H1 (cell line): ENCODE measurements around the gene CUBN. TPM values are rescaled to one million over a fixed set of nuclear protein-coding genes. Genes with fewer than 3 reads are reported as not detected.

Source experiments
- CTCF ChIA-PET: fragments of 300-600 bp; sonication (Branson Sonifier 250); formaldehyde crosslinking; loops from one replicate; lab custom pipeline; 2021; ENCODE audit not compliant: partially characterized antibody; lab: Charles Lee
- POLR2A ChIA-PET: fragments of 300-600 bp; sonication (Branson Sonifier 250); formaldehyde crosslinking; loops from one replicate; lab custom pipeline; 2021; ENCODE audit warnings: inconsistent platforms; ENCODE audit not compliant: partially characterized antibody; lab: Charles Lee
- DNase-seq, 2 experiments: peaks; one replicate each; pipeline versions ENCODE4 v3.0.0 to v3.0.0-alpha.2; 2010 to 2022; ENCODE audit warnings: low spot score in 2 of 2, low read depth in 1 of 2, mixed read lengths in 1 of 2
- FAIRE-seq: peaks from 2 replicates; lab custom pipeline; 2011; peaks lifted over from hg19 to GRCh38; lab: Jason Lieb, UNC
- H2AFZ ChIP-seq: 2 replicates; pipeline ENCODE4 v1.8.1; 2012; ENCODE audit warnings: low read length, inconsistent platforms
- H2AK5ac ChIP-seq: 2 replicates; pipeline ENCODE4 v1.6.1; 2013; ENCODE audit warnings: low read depth, low read length
- H2BK120ac ChIP-seq: replicated peaks from 2 replicates; pipeline ENCODE3; 2013; ENCODE audit warnings: low read depth, low read length, inconsistent platforms
- H2BK12ac ChIP-seq: 2 replicates; pipeline ENCODE4 v1.6.1; 2013; ENCODE audit warnings: low read depth, low read length
- H2BK15ac ChIP-seq: 2 replicates; pipeline ENCODE4 v1.6.1; 2013; ENCODE audit warnings: low read length
- H2BK20ac ChIP-seq: 2 replicates; pipeline ENCODE4 v1.6.1; 2013; ENCODE audit warnings: low read length
- H2BK5ac ChIP-seq: 2 replicates; pipeline ENCODE4 v1.6.1; 2013; ENCODE audit warnings: low read depth, low read length
- H3K14ac ChIP-seq: 2 replicates; pipeline ENCODE4 v1.6.1; 2013; ENCODE audit warnings: inconsistent platforms; ENCODE audit not compliant: insufficient read length
- H3K18ac ChIP-seq: 2 replicates; pipeline ENCODE4 v1.6.1; 2013; ENCODE audit warnings: low read length; ENCODE audit errors: extremely low read depth
- H3K23ac ChIP-seq: 2 replicates; pipeline ENCODE4 v1.6.1; 2013; ENCODE audit warnings: inconsistent platforms; ENCODE audit not compliant: insufficient read length
- H3K23me2 ChIP-seq: 2 replicates; pipeline ENCODE4 v1.6.1; 2013; ENCODE audit warnings: low read depth, low read length
- H3K27ac ChIP-seq: 2 replicates; pipeline ENCODE4 v1.6.1; 2011; ENCODE audit warnings: low read depth, low read length, inconsistent platforms
- H3K27me3 ChIP-seq, 4 experiments: replicated peaks in 1 of 4; 1 replicate in 1 of 4; 2 replicates in 3 of 4; pipeline versions ENCODE4 v1.6.1 to v1.8.1; 2011 to 2013; ENCODE audit warnings: low read length in 3 of 4, mild to moderate bottlenecking in 3 of 4, inconsistent platforms in 2 of 4, mixed read lengths in 2 of 4, moderate library complexity in 1 of 4; ENCODE audit not compliant: control insufficient read depth in 3 of 4, insufficient read depth in 3 of 4; ENCODE audit errors: extremely low read depth in 1 of 4
- H3K36me3 ChIP-seq, 4 experiments: 2 replicates each; pipeline versions ENCODE4 v1.6.1 to v1.8.1; 2011 to 2013; ENCODE audit warnings: mild to moderate bottlenecking in 4 of 4, low read length in 3 of 4, moderate library complexity in 2 of 4, control low read depth in 1 of 4, inconsistent platforms in 1 of 4; ENCODE audit not compliant: insufficient read depth in 4 of 4, control insufficient read depth in 2 of 4
- H3K4ac ChIP-seq: replicated peaks from 2 replicates; pipeline ENCODE3; 2013; ENCODE audit warnings: low read length, low read depth, mixed read lengths, inconsistent platforms; ENCODE audit not compliant: insufficient read length
- H3K4me1 ChIP-seq, 4 experiments: replicated peaks in 1 of 4; 1 replicate in 1 of 4; 2 replicates in 3 of 4; pipeline versions ENCODE4 v1.6.1 to v1.8.1; 2011 to 2013; ENCODE audit warnings: low read length in 3 of 4, inconsistent platforms in 2 of 4, mixed read lengths in 1 of 4; ENCODE audit not compliant: insufficient read depth in 4 of 4, control insufficient read depth in 3 of 4
- H3K4me2 ChIP-seq, 2 experiments: 2 replicates each; pipeline versions ENCODE4 v1.6.1 to v1.8.1; 2011 to 2013; ENCODE audit warnings: low read depth in 2 of 2, low read length in 2 of 2, control low read depth in 1 of 2, inconsistent platforms in 1 of 2, mild to moderate bottlenecking in 1 of 2; ENCODE audit not compliant: insufficient read depth in 1 of 2
- H3K4me3 ChIP-seq, 4 experiments: fragments of 200-600, 300-600 bp in 1 of 4; sonication (generic), shearing (Covaris generic), sonication (Bioruptor Twin) in 1 of 4; 2 replicates each; pipeline versions ENCODE4 v1.5.1 to v1.8.1; 2011 to 2016; ENCODE audit warnings: low read length in 4 of 4, low read depth in 3 of 4, control low read depth in 2 of 4, inconsistent platforms in 2 of 4, mild to moderate bottlenecking in 2 of 4, mixed read lengths in 1 of 4, moderate library complexity in 1 of 4; ENCODE audit not compliant: insufficient read depth in 2 of 4; ENCODE audit errors: extremely low read depth in 1 of 4
- H3K56ac ChIP-seq: replicated peaks from 2 replicates; pipeline ENCODE3; 2013; ENCODE audit warnings: low read depth, mild to moderate bottlenecking, mixed read lengths, low read length, inconsistent platforms; ENCODE audit not compliant: insufficient read length
- H3K79me1 ChIP-seq: 2 replicates; pipeline ENCODE4 v1.6.1; 2013; ENCODE audit warnings: low read depth, low read length, control low read depth
- H3K79me2 ChIP-seq, 2 experiments: 2 replicates each; pipeline versions ENCODE4 v1.6.1 to v1.8.1; 2012 to 2013; ENCODE audit warnings: low read length in 2 of 2, mild to moderate bottlenecking in 2 of 2, inconsistent platforms in 1 of 2; ENCODE audit not compliant: insufficient read depth in 2 of 2, control insufficient read depth in 1 of 2
- H3K9ac ChIP-seq, 4 experiments: replicated peaks in 1 of 4; 1 replicate in 1 of 4; 2 replicates in 3 of 4; pipeline versions ENCODE4 v1.6.1 to v1.8.1; 2011 to 2013; ENCODE audit warnings: low read depth in 3 of 4, low read length in 3 of 4, control low read depth in 2 of 4, mild to moderate bottlenecking in 2 of 4, moderate library complexity in 2 of 4, inconsistent platforms in 1 of 4; ENCODE audit errors: extremely low read depth in 1 of 4
- H3K9me3 ChIP-seq, 2 experiments: 2 replicates each; pipeline versions ENCODE4 v1.6.1 to v1.8.1; 2012 to 2013; ENCODE audit warnings: mild to moderate bottlenecking in 2 of 2, moderate library complexity in 2 of 2, control low read depth in 1 of 2, inconsistent platforms in 1 of 2, low read depth in 1 of 2, low read length in 1 of 2, mixed read lengths in 1 of 2; ENCODE audit not compliant: insufficient read depth in 2 of 2
- H4K20me1 ChIP-seq, 2 experiments: replicated peaks in 1 of 2; 2 replicates each; pipeline versions ENCODE3 to v1.8.1; 2011 to 2013; ENCODE audit warnings: inconsistent platforms in 2 of 2, low read length in 2 of 2, mild to moderate bottlenecking in 1 of 2; ENCODE audit not compliant: insufficient read depth in 2 of 2, control insufficient read depth in 1 of 2
- H4K5ac ChIP-seq: 2 replicates; pipeline ENCODE4 v1.6.1; 2013; ENCODE audit warnings: low read length, low read depth, mixed read lengths, inconsistent platforms; ENCODE audit not compliant: insufficient read length
- H4K8ac ChIP-seq: 2 replicates; pipeline ENCODE4 v1.8.0; 2013; ENCODE audit warnings: mild to moderate bottlenecking, moderate library complexity, low read length, inconsistent platforms; ENCODE audit not compliant: insufficient read depth; ENCODE audit errors: extremely low read depth
- H4K91ac ChIP-seq: replicated peaks from 2 replicates; pipeline ENCODE3; 2013; ENCODE audit warnings: low read length, mixed read lengths, inconsistent platforms; ENCODE audit not compliant: insufficient read length
- CBX8 ChIP-seq: fragments of 300-800, 300-1000 bp; sonication (generic); IDR thresholded peaks from 2 replicates; pipeline ENCODE4 v1.7.1; 2016; ENCODE audit warnings: low read depth, low read length, borderline replicate concordance
- EGR1 ChIP-seq: IDR thresholded peaks from 2 replicates; pipeline ENCODE4 v1.6.1; 2011; ENCODE audit warnings: low read depth, low read length, borderline replicate concordance
- EZH2 ChIP-seq: fragments of 200-600 bp; sonication (generic); IDR thresholded peaks from 2 replicates; pipeline ENCODE4 v1.7.1; 2012; ENCODE audit warnings: low read depth, mild to moderate bottlenecking, moderate library complexity, low read length, inconsistent platforms; ENCODE audit not compliant: severe bottlenecking
- KDM1A ChIP-seq: fragments of 200-600, 300-600 bp; sonication (generic); IDR thresholded peaks from 2 replicates; pipeline ENCODE4 v1.7.1; 2016; ENCODE audit warnings: mild to moderate bottlenecking, low read length, borderline replicate concordance
- NANOG ChIP-seq: IDR thresholded peaks from 2 replicates; pipeline ENCODE4 v1.6.1; 2011; ENCODE audit warnings: low read length, low read depth, mild to moderate bottlenecking, inconsistent platforms; ENCODE audit not compliant: insufficient read depth, poor library complexity, severe bottlenecking
- RAD21 ChIP-seq, 2 experiments: IDR thresholded peaks in 1 of 2; conservative IDR thresholded peaks in 1 of 2; 2 replicates each; pipeline ENCODE4 v1.6.1; 2011; ENCODE audit warnings: low read depth in 2 of 2, low read length in 2 of 2, improper control_type of control experiment in 1 of 2, inconsistent platforms in 1 of 2, mild to moderate bottlenecking in 1 of 2, moderate library complexity in 1 of 2
- SAP30 ChIP-seq: fragments of 300-600 bp; sonication (generic); IDR thresholded peaks from 2 replicates; pipeline ENCODE4 v1.7.1; 2012; ENCODE audit warnings: low read length, moderate library complexity, mild to moderate bottlenecking, inconsistent platforms; ENCODE audit not compliant: insufficient read depth, insufficient replicate concordance
- SIX5 ChIP-seq: IDR thresholded peaks from 2 replicates; pipeline ENCODE4 v1.6.1; 2011; ENCODE audit warnings: mild to moderate bottlenecking, low read depth, low read length
- WGBS, 2 experiments: shearing (Covaris generic) in 1 of 2; methylation state at CpG; one replicate each; pipeline versions ENCODE4 v1.1.6 to v1.1.7; 2013 to 2015; ENCODE audit warnings: low lambda C conversion rate in 2 of 2, mixed read lengths in 2 of 2, inconsistent platforms in 1 of 2, low coverage in 1 of 2, missing lambda C conversion rate in 1 of 2; ENCODE audit not compliant: insufficient replicate concordance in 2 of 2, insufficient coverage in 1 of 2, insufficient read length in 1 of 2; ENCODE audit errors: extremely low coverage in 1 of 2, missing lambda C conversion rate in 1 of 2; 5-methylcytosine and 5-hydroxymethylcytosine counted together
- polyA plus RNA-seq, 7 experiments: library from polyadenylated mRNA; depleted of rRNA in 3 of 7; stranded (reverse) in 5 of 7; unstranded in 2 of 7; fragments of >200 nt in 5 of 7; fragments of 200-250 nt in 2 of 7; gene quantifications; 1 replicate in 5 of 7; 2 replicates in 1 of 7; 4 replicates in 1 of 7; pipeline versions ENCODE4 v1.2.1 to v1.2.3, GENCODE V29; 2011 to 2013; ENCODE audit warnings: missing spikeins in 2 of 7, mixed read lengths in 2 of 7
- total RNA-seq: library from RNA; stranded (reverse); fragmentation: NEBNext Ultra II Directional; extraction: Animal tissue kit (Norgen Biotek cat#: 25700); gene quantifications from 2 replicates; pipeline ENCODE4 v1.2.1, GENCODE V29; 2021

Gene CUBN
- total and polyA plus RNA-seq, 2 of the 8 experiments (the other 6 are each of a cell fraction or from before 2014, with no cell fraction given) = 0.04 to 0.08 TPM

DNA sequence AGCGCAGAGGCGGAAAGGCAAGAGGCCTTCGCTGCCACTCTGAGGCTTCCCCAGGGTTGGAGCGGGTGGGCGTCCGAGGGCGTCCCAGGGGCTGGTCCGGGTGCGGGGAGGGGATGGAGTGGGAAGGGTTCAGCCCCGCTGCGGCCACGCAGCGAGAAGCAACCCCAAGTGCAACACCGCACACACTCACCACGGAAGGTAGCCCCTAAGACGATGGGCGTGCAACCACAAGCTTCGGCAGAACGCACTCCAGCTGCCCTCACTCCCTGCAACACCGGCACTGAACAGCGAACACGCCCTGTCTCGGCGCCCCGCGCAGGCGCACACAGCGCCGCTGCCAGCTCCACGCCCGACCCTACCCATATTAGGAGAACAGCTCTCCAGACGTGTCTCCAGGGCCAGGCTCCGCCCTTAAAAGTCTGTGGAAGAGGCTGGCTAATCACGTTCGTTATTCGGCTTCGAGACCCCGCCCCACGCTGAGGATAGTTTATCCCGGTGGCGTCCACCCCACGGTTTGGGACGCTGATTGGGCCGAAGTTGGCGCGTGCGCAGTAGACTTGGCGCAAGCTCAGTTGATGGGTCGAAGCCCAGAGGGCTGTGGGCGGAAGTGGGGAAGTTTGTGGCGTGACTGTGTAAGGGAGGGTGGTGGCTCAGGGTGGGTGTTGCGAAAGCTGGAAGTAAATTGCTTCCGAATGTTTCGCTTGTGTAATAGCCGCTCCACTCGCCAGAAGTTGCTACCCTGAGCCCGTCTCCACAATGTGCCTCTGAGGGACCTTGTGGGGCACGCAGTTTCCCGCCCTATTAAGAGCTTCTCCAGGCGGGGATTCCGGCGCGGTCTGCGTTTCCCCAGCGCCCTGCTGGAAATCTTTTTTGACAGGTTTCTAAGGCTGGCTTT is 312.2 kb downstream of the CUBN start, which contains the start of gene RSU1:
Gene RSU1, minus strand, starts transcription at position 300 of the 895 bp plus-strand sequence. CDS start 343 bp downstream, outside the sequence.
- peak within 1 kb of the TSS; percentile 75 for H4K5ac ChIP-seq
- H3K79me1 ChIP-seq = peaks cover 5% of the 10 kb centered on the region; the same call in 1 of the 2 replicates
- H4K91ac ChIP-seq = peak within 1 kb of the TSS; percentile 57
- H3K14ac ChIP-seq = no peak within 1 kb of the TSS
- peaks cover 4 to 31% of the 10 kb centered on the region in 2 experiments; a peak in 2 of 4 replicates for H3K79me2 ChIP-seq
- peak within 1 kb of the TSS; percentile 80; the same call in 1 of the 2 replicates for H2BK5ac ChIP-seq
- no peak within 1 kb of the TSS for H3K23ac ChIP-seq
- H3K9me3 ChIP-seq = peaks cover 8 to 10% of the 10 kb centered on the region in 2 experiments
- no peak within 1 kb of the TSS for H2BK20ac ChIP-seq
- 0 out of 2 replicates have a peak within 1 kb of the TSS, but pooled peaks have one; percentile 82 for H3K18ac ChIP-seq
- DNase-seq (peak; percentile 98 to 99), FAIRE-seq (peak; percentile 86)
- H2AK5ac ChIP-seq = no peak within 1 kb of the TSS
- peaks cover 2% of the 10 kb centered on the region in 2 experiments for H4K20me1 ChIP-seq
- peak within 1 kb of the TSS; percentile 89 to 96 for H3K4me2 ChIP-seq
- H2BK120ac ChIP-seq = no peak within 1 kb of the TSS
- H3K36me3 ChIP-seq = no peaks in the 10 kb centered on the region
- peaks cover 6% of the 10 kb centered on the region; the same call in 1 of the 2 replicates for H3K23me2 ChIP-seq
- POLR2A ChIA-PET = interaction anchor here (0.9 to 1.6 kb wide), 4 partner anchors 8 to 413 kb away, joined by 3 to 6 read pairs (median 3); no protein-coding TSS in a partner anchor
- peak within 1 kb of the TSS; percentile 62 for H3K56ac ChIP-seq
- peak within 1 kb of the TSS; percentile 81 to 91 (median 87) for H3K4me3 ChIP-seq
- H3K27me3 ChIP-seq = no peaks in the 10 kb centered on the region; a peak in 1 of 7 replicates
- peak within 1 kb of the TSS; percentile 98; the same call in 1 of the 2 replicates for H2BK15ac ChIP-seq
- H3K27ac ChIP-seq = peak within 1 kb of the TSS; percentile 46; the same call in 1 of the 2 replicates
- CTCF ChIA-PET = interaction anchor here (0.7 to 1.1 kb wide), 4 partner anchors 8 to 403 kb away, joined by 3 read pairs; no protein-coding TSS in a partner anchor
- H3K4me1 ChIP-seq = peaks cover 0 to 3% (median 0%) of the 10 kb centered on the region in 4 experiments; a peak in 1 of 7 replicates
- H3K4ac ChIP-seq = no peak within 1 kb of the TSS
- H2BK12ac ChIP-seq = peak within 1 kb of the TSS; percentile 53; the same call in 1 of the 2 replicates
- H2AFZ ChIP-seq = peak within 1 kb of the TSS; percentile 96
- H3K9ac ChIP-seq = peak within 1 kb of the TSS; percentile 53 to 79 (median 76)
- 1% methylated on average over 56 of the region's 65 CpGs; no CpG with 5 or more reads in 1 of the 2 experiments for WGBS, 2 experiments
- peak within 1 kb of the TSS; percentile 76; the same call in 1 of the 2 replicates for H4K8ac ChIP-seq
- TF ChIP-seq KDM1A (no peak), EGR1 (no peak), SIX5 (peak; percentile 36), SAP30 (peak; percentile 69), NANOG (peak; percentile 1), RAD21 (IDR thresholded peaks at IDR 0.05 in 1 of 2, conservative IDR thresholded peaks at IDR 0.05 in 1 of 2; ENCODE audit: low read depth in 2 of 2, low read length in 2 of 2) (no peak), EZH2 (no peak), CBX8 (no peak)
